GM23338 (cell line): Measurements from ENCODE around the gene CLCNKA. TPM values are rescaled to one million over a fixed set of nuclear protein-coding genes. Genes with fewer than 3 reads are reported as not detected.
A peak's percentile ranks its signal among the peaks of the same experiment; 100 is the strongest.

ENCODE experiments used
- ATAC-seq: fragments of 200-7000 bp; cut with Tn5 transposase; 3 replicates; pipeline ENCODE4 v1.9.1; 2020
- DNase-seq: peaks from one replicate; pipeline ENCODE4 v3.0.0-alpha.2; 2015; ENCODE audit warnings: low spot score
- H2AFZ ChIP-seq: fragments of 200-600 bp; sonication (generic); 2 replicates; pipeline ENCODE4 v1.8.0; 2016; ENCODE audit warnings: antibody characterized with exemption, mild to moderate bottlenecking, moderate library complexity
- H3F3A ChIP-seq: fragments of 200-600 bp; sonication (generic); replicated peaks from 2 replicates; pipeline ENCODE4 v1.8.0; 2017; ENCODE audit warnings: antibody characterized with exemption, mixed run types, low read depth
- H3K27ac ChIP-seq: fragments of 200-600 bp; sonication (generic); 2 replicates; pipeline ENCODE4 v1.6.1; 2016; ENCODE audit warnings: low read depth
- H3K27me3 ChIP-seq: fragments of 200-600 bp; sonication (generic); 2 replicates; pipeline ENCODE4 v1.8.0; 2016; ENCODE audit warnings: mild to moderate bottlenecking, mixed run types, moderate library complexity; ENCODE audit not compliant: insufficient read depth
- H3K36me3 ChIP-seq: fragments of 200-600 bp; sonication (generic); 2 replicates; pipeline ENCODE4 v1.8.0; 2016; ENCODE audit warnings: mild to moderate bottlenecking; ENCODE audit not compliant: insufficient read depth
- H3K4me1 ChIP-seq: fragments of 200-600 bp; sonication (generic); 2 replicates; pipeline ENCODE4 v1.8.0; 2016; ENCODE audit warnings: mild to moderate bottlenecking, moderate library complexity; ENCODE audit not compliant: insufficient read depth
- H3K4me2 ChIP-seq: fragments of 200-600 bp; sonication (generic); 2 replicates; pipeline ENCODE4 v1.7.1; 2017; ENCODE audit warnings: mixed run types
- H3K4me3 ChIP-seq: fragments of 200-600 bp; sonication (generic); 2 replicates; pipeline ENCODE4 v1.6.1; 2016; ENCODE audit warnings: mixed run types
- H3K79me2 ChIP-seq: fragments of 200-600 bp; sonication (generic); replicated peaks from 2 replicates; pipeline ENCODE4 v1.8.0; 2017; ENCODE audit warnings: mild to moderate bottlenecking; ENCODE audit not compliant: insufficient read depth
- H3K9me2 ChIP-seq: fragments of 200-600 bp; sonication (generic); 2 replicates; pipeline ENCODE4 v1.8.0; 2017; ENCODE audit not compliant: insufficient read depth
- H4K20me1 ChIP-seq: fragments of 200-600 bp; sonication (generic); replicated peaks from 2 replicates; pipeline ENCODE4 v1.8.0; 2017; ENCODE audit warnings: mild to moderate bottlenecking; ENCODE audit not compliant: insufficient read depth
- H3K27ac Mint-ChIP-seq: 2 replicates; pipeline ENCODE4 v1.8.0; 2020; ENCODE audit warnings: inconsistent platforms, mild to moderate bottlenecking, moderate library complexity, mixed read lengths
- H3K27me3 Mint-ChIP-seq: 3 replicates; pipeline ENCODE4 v1.8.0; 2022; ENCODE audit warnings: low read depth, mild to moderate bottlenecking, moderate library complexity, mixed read lengths, inconsistent platforms; ENCODE audit not compliant: insufficient read depth, poor library complexity
- H3K36me3 Mint-ChIP-seq: 3 replicates; pipeline ENCODE4 v1.8.0; 2021; ENCODE audit warnings: low read depth, mild to moderate bottlenecking, inconsistent platforms, moderate library complexity, mixed read lengths
- H3K4me1 Mint-ChIP-seq: 3 replicates; pipeline ENCODE4 v1.8.0; 2020; ENCODE audit warnings: mild to moderate bottlenecking, inconsistent platforms, mixed read lengths
- H3K4me3 Mint-ChIP-seq: 3 replicates; pipeline ENCODE4 v1.8.0; 2021; ENCODE audit warnings: moderate library complexity, mild to moderate bottlenecking, inconsistent platforms, mixed read lengths
- H3K9me3 Mint-ChIP-seq: 3 replicates; pipeline ENCODE4 v1.8.0; 2020; ENCODE audit warnings: moderate library complexity, mild to moderate bottlenecking, inconsistent platforms, mixed read lengths
- STAT1 ChIP-seq: IDR thresholded peaks from one replicate; pipeline ENCODE4 v1.6.1; 2016; ENCODE audit warnings: antibody characterized with exemption; ENCODE audit not compliant: unreplicated experiment
- polyA plus RNA-seq: library from polyadenylated mRNA; unstranded; fragments of >200 nt; fragmentation: Nextera tagmentation; extraction: Ambion mirVana; gene quantifications from 2 replicates; pipeline ENCODE4 v1.2.1, GENCODE V29; 2016
- total RNA-seq: library from RNA; depleted of rRNA; stranded (reverse); fragments of >200 nt; shearing (Covaris generic); gene quantifications from 2 replicates; pipeline ENCODE4 v1.2.3, GENCODE V29; 2014
- TF ChIP-seq, protein P1 (sequence below): fragments of 250-450 bp; sonication (Bioruptor Pico); IDR thresholded peaks from 2 replicates; pipeline ENCODE4 v1.5.0; 2020; ENCODE audit warnings: mild to moderate bottlenecking, moderate library complexity
- TF ChIP-seq, protein P2 (sequence below), 2 experiments: fragments of 200-600 bp in 1 of 2; sonication (generic) in 1 of 2; conservative IDR thresholded peaks; 2 replicates each; pipeline versions ENCODE4 v1.5.1 to v1.6.1; 2016 to 2017; ENCODE audit warnings: antibody characterized with exemption in 2 of 2, low read depth in 2 of 2, mild to moderate bottlenecking in 2 of 2, moderate library complexity in 1 of 2

Gene CLCNKA
- total and polyA plus RNA-seq, 2 experiments from 2014 or later: 0.59 to 0.76 TPM

DNA sequence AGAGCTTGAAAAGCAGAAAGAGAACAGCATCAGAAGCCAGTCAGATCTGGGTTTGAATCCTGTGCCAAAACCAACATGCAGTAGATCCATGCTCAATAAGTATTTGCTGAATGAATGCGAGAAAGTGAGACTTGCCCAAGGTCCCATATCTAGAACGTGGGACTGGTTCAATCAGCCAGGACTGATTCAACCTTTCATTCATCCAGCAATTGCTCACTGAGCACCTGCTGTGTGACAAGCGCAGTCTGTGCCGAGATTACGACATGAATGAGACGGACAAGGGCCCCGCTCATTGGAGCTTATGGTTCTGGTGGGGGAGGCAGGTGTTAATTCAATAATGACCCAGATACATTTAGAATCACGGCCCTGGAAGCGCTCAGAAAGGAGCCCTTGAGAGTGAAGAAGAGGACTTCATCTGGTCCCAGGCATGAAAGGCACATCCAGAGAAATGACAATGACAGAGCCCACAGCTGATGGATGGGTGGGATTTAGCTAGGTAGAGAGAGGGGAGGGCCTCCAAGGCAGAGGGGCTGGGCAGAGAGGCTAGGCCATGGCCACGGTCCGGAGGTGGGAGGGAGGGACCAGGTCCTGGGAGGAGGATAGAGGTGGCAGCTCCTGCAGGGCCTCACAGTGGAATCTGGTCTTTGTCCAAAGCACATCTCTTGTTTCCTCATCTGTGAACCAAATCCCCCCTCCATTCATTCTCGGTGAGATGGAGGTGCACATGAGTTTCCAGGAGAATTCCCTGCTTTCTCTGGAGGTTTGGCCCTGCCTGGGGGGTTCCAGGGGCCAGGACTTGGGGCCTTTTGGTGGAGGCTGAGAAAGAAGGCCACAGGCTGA, 55.8 kb downstream of the CLCNKA start:
- Histone ChIP-seq H3K79me2 (no peaks in the 10 kb centered on the region), H2AFZ (no peak overlapping the region), H3K9me2 (no peaks in the 10 kb centered on the region), H3K27me3 (peaks cover 33% of the 10 kb centered on the region), H3K4me1 (peaks cover 2% of the 10 kb centered on the region; the same call in 1 of the 2 replicates), H3K27ac (no peak overlapping the region), H3K4me3 (no peak overlapping the region), H4K20me1 (no peaks in the 10 kb centered on the region), H3F3A (no peaks in the 10 kb centered on the region), H3K36me3 (no peaks in the 10 kb centered on the region), H3K4me2 (no peak overlapping the region)
- Mint-ChIP-seq H3K4me3 (no peak overlapping the region), H3K9me3 (no peaks in the 10 kb centered on the region; the same call in 2 of the 3 replicates), H3K27ac (no peak overlapping the region), H3K27me3 (peaks cover 30% of the 10 kb centered on the region), H3K36me3 (no peaks in the 10 kb centered on the region), H3K4me1 (peaks cover 13% of the 10 kb centered on the region)
- no peak for TF ChIP-seq STAT1
- ATAC-seq: no peak
- no peak for DNase-seq

DNA sequence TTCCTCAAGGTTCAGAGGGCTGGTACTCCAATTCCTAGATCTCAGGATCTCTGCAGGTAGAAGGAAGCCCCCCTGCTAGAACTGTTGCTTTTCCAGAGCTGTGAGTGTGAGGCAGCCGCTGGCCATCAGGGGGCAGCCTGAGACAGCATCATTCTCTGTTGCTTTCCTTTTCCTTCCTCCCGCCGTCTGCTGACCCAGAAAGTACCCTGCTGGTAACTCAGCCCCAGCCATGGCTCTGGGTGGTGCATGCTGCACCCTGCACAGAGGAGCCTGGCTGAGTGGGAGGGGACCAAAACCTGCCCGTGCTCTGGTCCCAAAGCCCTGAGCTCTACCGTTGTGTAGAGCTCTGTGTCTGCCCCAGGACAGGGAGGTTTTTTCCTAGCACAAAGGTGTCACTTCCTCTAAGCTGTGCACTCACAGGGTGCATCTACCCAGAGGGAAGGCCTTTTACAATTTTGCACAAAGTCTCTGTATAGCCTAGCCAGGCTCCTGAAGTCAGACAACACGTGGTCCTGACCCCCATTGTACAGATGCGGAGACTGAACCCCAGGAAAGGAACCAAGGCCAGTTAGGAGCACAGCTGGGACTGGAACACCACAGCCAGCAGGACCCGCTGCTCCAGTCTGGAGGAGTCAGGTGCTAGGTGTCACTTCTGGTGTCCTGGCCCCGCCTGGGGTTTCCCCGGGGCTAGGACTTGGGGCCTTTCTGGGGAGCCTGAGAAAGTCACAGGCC, 57.3 kb downstream of the CLCNKA start:
- no peak overlapping the region for H3K4me2 ChIP-seq
- peak overlapping the region; percentile 99 for H2AFZ ChIP-seq
- no peaks in the 10 kb centered on the region for H3K4me1 ChIP-seq
- peaks cover 22% of the 10 kb centered on the region for H3K27me3 ChIP-seq
- Mint-ChIP-seq H3K9me3 (no peaks in the 10 kb centered on the region), H3K4me1 (peaks cover 9% of the 10 kb centered on the region), H3K27me3 (peaks cover 29% of the 10 kb centered on the region), H3K4me3 (no peak overlapping the region), H3K36me3 (no peaks in the 10 kb centered on the region), H3K27ac (no peak overlapping the region; the same call in 1 of the 2 replicates)
- DNase-seq: peak; percentile 88
- no peaks in the 10 kb centered on the region for H3K36me3 ChIP-seq
- no peaks in the 10 kb centered on the region for H3K79me2 ChIP-seq
- ATAC-seq: peak; percentile 81
- no peak overlapping the region for H3K4me3 ChIP-seq
- H3K27ac ChIP-seq: no peak overlapping the region
- no peaks in the 10 kb centered on the region for H3K9me2 ChIP-seq
- H4K20me1 ChIP-seq: no peaks in the 10 kb centered on the region
- H3F3A ChIP-seq: no peaks in the 10 kb centered on the region
- TF ChIP-seq, protein P1, sequence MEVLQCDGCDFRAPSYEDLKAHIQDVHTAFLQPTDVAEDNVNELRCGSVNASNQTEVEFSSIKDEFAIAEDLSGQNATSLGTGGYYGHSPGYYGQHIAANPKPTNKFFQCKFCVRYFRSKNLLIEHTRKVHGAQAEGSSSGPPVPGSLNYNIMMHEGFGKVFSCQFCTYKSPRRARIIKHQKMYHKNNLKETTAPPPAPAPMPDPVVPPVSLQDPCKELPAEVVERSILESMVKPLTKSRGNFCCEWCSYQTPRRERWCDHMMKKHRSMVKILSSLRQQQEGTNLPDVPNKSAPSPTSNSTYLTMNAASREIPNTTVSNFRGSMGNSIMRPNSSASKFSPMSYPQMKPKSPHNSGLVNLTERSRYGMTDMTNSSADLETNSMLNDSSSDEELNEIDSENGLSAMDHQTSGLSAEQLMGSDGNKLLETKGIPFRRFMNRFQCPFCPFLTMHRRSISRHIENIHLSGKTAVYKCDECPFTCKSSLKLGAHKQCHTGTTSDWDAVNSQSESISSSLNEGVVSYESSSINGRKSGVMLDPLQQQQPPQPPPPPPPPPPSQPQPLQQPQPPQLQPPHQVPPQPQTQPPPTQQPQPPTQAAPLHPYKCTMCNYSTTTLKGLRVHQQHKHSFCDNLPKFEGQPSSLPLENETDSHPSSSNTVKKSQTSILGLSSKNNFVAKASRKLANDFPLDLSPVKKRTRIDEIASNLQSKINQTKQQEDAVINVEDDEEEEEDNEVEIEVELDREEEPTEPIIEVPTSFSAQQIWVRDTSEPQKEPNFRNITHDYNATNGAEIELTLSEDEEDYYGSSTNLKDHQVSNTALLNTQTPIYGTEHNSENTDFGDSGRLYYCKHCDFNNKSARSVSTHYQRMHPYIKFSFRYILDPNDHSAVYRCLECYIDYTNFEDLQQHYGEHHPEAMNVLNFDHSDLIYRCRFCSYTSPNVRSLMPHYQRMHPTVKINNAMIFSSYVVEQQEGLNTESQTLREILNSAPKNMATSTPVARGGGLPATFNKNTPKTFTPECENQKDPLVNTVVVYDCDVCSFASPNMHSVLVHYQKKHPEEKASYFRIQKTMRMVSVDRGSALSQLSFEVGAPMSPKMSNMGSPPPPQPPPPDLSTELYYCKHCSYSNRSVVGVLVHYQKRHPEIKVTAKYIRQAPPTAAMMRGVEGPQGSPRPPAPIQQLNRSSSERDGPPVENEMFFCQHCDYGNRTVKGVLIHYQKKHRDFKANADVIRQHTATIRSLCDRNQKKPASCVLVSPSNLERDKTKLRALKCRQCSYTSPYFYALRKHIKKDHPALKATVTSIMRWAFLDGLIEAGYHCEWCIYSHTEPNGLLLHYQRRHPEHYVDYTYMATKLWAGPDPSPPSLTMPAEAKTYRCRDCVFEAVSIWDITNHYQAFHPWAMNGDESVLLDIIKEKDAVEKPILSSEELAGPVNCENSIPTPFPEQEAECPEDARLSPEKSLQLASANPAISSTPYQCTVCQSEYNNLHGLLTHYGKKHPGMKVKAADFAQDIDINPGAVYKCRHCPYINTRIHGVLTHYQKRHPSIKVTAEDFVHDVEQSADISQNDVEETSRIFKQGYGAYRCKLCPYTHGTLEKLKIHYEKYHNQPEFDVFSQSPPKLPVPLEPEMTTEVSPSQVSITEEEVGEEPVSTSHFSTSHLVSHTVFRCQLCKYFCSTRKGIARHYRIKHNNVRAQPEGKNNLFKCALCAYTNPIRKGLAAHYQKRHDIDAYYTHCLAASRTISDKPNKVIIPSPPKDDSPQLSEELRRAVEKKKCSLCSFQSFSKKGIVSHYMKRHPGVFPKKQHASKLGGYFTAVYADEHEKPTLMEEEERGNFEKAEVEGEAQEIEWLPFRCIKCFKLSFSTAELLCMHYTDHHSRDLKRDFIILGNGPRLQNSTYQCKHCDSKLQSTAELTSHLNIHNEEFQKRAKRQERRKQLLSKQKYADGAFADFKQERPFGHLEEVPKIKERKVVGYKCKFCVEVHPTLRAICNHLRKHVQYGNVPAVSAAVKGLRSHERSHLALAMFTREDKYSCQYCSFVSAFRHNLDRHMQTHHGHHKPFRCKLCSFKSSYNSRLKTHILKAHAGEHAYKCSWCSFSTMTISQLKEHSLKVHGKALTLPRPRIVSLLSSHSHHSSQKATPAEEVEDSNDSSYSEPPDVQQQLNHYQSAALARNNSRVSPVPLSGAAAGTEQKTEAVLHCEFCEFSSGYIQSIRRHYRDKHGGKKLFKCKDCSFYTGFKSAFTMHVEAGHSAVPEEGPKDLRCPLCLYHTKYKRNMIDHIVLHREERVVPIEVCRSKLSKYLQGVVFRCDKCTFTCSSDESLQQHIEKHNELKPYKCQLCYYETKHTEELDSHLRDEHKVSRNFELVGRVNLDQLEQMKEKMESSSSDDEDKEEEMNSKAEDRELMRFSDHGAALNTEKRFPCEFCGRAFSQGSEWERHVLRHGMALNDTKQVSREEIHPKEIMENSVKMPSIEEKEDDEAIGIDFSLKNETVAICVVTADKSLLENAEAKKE (CRISPR knock-in tag): no peak
- TF ChIP-seq, protein P2, sequence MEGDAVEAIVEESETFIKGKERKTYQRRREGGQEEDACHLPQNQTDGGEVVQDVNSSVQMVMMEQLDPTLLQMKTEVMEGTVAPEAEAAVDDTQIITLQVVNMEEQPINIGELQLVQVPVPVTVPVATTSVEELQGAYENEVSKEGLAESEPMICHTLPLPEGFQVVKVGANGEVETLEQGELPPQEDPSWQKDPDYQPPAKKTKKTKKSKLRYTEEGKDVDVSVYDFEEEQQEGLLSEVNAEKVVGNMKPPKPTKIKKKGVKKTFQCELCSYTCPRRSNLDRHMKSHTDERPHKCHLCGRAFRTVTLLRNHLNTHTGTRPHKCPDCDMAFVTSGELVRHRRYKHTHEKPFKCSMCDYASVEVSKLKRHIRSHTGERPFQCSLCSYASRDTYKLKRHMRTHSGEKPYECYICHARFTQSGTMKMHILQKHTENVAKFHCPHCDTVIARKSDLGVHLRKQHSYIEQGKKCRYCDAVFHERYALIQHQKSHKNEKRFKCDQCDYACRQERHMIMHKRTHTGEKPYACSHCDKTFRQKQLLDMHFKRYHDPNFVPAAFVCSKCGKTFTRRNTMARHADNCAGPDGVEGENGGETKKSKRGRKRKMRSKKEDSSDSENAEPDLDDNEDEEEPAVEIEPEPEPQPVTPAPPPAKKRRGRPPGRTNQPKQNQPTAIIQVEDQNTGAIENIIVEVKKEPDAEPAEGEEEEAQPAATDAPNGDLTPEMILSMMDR (conservative IDR thresholded peaks at IDR 0.05; ENCODE audit: low read depth in 2 of 2): peak; percentile 90 to 97
